Glutamatergic neuron (in vitro differentiated cells): Measurements from ENCODE around the gene PTPN22. TPM values are rescaled to one million over a fixed set of nuclear protein-coding genes. Genes with fewer than 3 reads are reported as not detected.

ENCODE experiments used
- DNase-seq: peaks from one replicate; pipeline ENCODE4 v3.0.0; 2022
- H3K27ac Mint-ChIP-seq: one replicate; pipeline ENCODE4 v1.8.0; 2020; ENCODE audit warnings: mild to moderate bottlenecking, mixed read lengths, inconsistent platforms; ENCODE audit not compliant: unreplicated experiment
- H3K27me3 Mint-ChIP-seq: one replicate; pipeline ENCODE4 v1.8.0; 2020; ENCODE audit warnings: mild to moderate bottlenecking, moderate library complexity, mixed read lengths, inconsistent platforms; ENCODE audit not compliant: unreplicated experiment
- H3K36me3 Mint-ChIP-seq: one replicate; pipeline ENCODE4 v1.8.0; 2020; ENCODE audit warnings: mild to moderate bottlenecking, mixed read lengths, inconsistent platforms; ENCODE audit not compliant: unreplicated experiment
- H3K4me1 Mint-ChIP-seq: one replicate; pipeline ENCODE4 v1.8.0; 2020; ENCODE audit warnings: mild to moderate bottlenecking, low read depth, mixed read lengths, inconsistent platforms; ENCODE audit not compliant: unreplicated experiment
- H3K4me3 Mint-ChIP-seq: one replicate; pipeline ENCODE4 v1.8.0; 2020; ENCODE audit warnings: mild to moderate bottlenecking, mixed read lengths, inconsistent platforms; ENCODE audit not compliant: unreplicated experiment
- H3K9me3 Mint-ChIP-seq: one replicate; pipeline ENCODE4 v1.8.0; 2020; ENCODE audit warnings: mild to moderate bottlenecking, moderate library complexity, mixed read lengths, inconsistent platforms; ENCODE audit not compliant: unreplicated experiment
- CTCF ChIP-seq: fragments of 200-600 bp; sonication (generic); IDR thresholded peaks from one replicate; pipeline ENCODE4 v1.5.0; 2021; ENCODE audit not compliant: partially characterized antibody, unreplicated experiment
- total RNA-seq: library from RNA; stranded (reverse); fragmentation: NEBNext Ultra II Directional; extraction: Animal tissue kit (Norgen Biotek cat#: 25700); gene quantifications from one replicate; pipeline ENCODE4 v1.2.1, GENCODE V29; 2021; ENCODE audit not compliant: unreplicated experiment

PTPN22 gene
- total RNA-seq, 1 donor from 2014 or later, result not detected

- no peak within 1 kb of the TSS for H3K4me3 Mint-ChIP-seq
- no peak within 1 kb of the TSS for H3K27ac Mint-ChIP-seq
- DNase-seq, result no peak
- no peak for TF ChIP-seq CTCF
- peaks cover 2% of the 10 kb centered on the region for H3K4me1 Mint-ChIP-seq
- no peaks in the 10 kb centered on the region for H3K27me3 Mint-ChIP-seq
- no peaks in the 10 kb centered on the region for H3K36me3 Mint-ChIP-seq
- H3K9me3 Mint-ChIP-seq, result no peaks in the 10 kb centered on the region
Measured at GRCh38 chr1:113887402-113888175, 16.1 kb upstream of the PTPN22 start, which contains the start of gene BCL2L15. Gene BCL2L15, minus strand, starts transcription at chr1:113887581. Its CDS starts 206 bp downstream, at chr1:113887375.

DNA sequence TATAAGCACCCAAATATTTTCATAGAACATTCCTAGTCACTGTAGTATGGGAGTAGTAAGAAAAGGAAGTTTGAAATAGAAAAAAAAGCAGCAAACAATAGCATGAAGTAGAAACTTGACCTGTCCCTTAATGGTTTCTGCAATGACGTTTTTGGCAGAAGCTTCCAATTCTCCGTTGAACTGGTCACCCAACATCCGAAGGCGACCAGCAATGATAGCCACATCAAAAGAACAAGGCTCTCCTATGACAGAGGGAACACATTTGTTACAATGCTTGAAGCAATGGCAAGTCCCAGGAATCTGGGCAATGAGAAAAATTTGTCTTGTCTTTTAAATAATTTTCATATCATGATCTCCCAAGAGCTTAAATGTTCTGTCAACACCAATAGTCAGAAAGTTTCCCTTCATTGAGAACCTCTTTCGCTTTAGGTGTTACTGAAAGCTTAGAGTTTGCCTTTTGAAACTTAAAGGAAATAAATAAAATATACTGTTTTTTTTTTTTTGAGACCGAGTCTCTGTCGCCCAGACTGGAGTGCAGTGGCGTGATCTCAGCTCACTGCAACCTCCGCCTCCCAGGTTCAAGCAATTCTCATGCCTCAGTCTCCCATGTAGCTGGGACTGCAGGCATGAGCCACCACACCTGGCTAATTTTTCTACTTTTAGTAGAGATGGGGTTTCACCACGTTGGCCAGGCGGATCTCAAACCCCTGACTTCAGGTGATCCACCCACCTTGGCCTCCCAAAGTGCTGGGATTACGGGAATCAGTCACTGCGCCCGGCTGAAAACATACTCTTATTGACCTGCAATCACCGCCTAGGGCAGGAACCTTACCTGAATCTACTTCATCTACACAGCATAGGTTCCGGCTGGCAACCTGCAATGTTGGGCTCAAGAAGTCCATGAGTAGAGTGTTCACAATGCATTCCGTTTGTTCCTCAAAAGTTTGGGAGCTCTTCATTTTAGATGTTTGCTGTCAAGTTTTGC, 15.2 kb upstream of the PTPN22 start:
- Mint-ChIP-seq H3K27me3 (no peaks in the 10 kb centered on the region), H3K4me3 (no peak overlapping the region), H3K4me1 (no peaks in the 10 kb centered on the region), H3K27ac (no peak overlapping the region), H3K36me3 (no peaks in the 10 kb centered on the region), H3K9me3 (no peaks in the 10 kb centered on the region)
- no peak for TF ChIP-seq CTCF
- DNase-seq, result no peak

DNA sequence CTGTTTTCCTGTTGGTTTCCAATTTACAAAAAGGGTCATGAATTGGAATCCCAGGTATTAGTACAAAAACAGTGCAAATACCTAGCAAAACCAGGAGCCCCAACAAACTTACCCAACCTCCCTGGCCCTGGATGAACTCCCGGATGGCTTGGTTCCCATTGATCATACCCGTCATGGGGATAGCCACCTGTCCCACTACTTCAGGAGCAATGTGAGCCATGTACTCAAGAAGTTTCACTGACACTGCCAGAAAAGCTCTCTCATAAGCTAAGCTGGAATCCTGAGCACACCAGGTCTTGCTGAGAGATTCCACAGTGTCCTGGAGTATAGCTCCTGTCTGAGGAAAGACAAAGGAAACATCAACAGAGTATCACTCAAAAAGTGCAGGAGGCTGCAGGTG, 10.1 kb upstream of the PTPN22 start:
- TF ChIP-seq CTCF, result no peak
- H3K27ac Mint-ChIP-seq, result no peak overlapping the region

GRCh38 chr1:113879739-113880038, 8.2 kb upstream of the PTPN22 start:
- Mint-ChIP-seq H3K4me3 (no peak overlapping the region), H3K36me3 (no peaks in the 10 kb centered on the region), H3K4me1 (no peaks in the 10 kb centered on the region), H3K27me3 (no peaks in the 10 kb centered on the region), H3K27ac (no peak overlapping the region), H3K9me3 (no peaks in the 10 kb centered on the region)
- no peak for DNase-seq
- TF ChIP-seq CTCF, result no peak

More for the DNA sequence above, 10.1 kb upstream of the PTPN22 start:
- no peaks in the 10 kb centered on the region for H3K9me3 Mint-ChIP-seq
- H3K27me3 Mint-ChIP-seq, result no peaks in the 10 kb centered on the region
- H3K36me3 Mint-ChIP-seq, result no peaks in the 10 kb centered on the region
- DNase-seq, result no peak
- no peaks in the 10 kb centered on the region for H3K4me1 Mint-ChIP-seq
- H3K4me3 Mint-ChIP-seq, result no peak overlapping the region
